B cell (primary cell): ENCODE results near the gene TEPSIN. TPM values are rescaled to one million over a fixed set of nuclear protein-coding genes. Genes with fewer than 3 reads are reported as not detected.
A peak's percentile ranks its signal among the peaks of the same experiment; 100 is the strongest.

Experiments
- ATAC-seq: fragments of 200-7000 bp; cut with Tn5 transposase; one replicate; pipeline ENCODE4 v1.10.0; 2021; ENCODE audit warnings: low read depth, mild to moderate bottlenecking, moderate number of reproducible peaks, moderate library complexity
- CTCF ChIA-PET: fragments of 350-600 bp; sonication (Branson Sonifier 250); formaldehyde crosslinking; loops from one replicate; lab custom pipeline; 2021; ENCODE audit warnings: antibody characterized with exemption, inconsistent platforms; lab: Charles Lee
- POLR2A ChIA-PET: fragments of 350-600 bp; sonication (Branson Sonifier 250); formaldehyde crosslinking; loops from one replicate; lab custom pipeline; 2021; ENCODE audit warnings: antibody characterized with exemption; lab: Charles Lee
- DNase-seq: peaks from one replicate; pipeline ENCODE4 v3.0.0; 2013
- H2AFZ ChIP-seq: 2 replicates; pipeline ENCODE4 v1.6.1; 2012; ENCODE audit warnings: mild to moderate bottlenecking, low read depth, low read length; ENCODE audit not compliant: insufficient read depth, poor library complexity, severe bottlenecking
- H3K27ac ChIP-seq, 2 donors: 1 replicate in 1 of 2; 2 replicates in 1 of 2; pipeline ENCODE4 v1.5.1; 2012 to 2013; ENCODE audit warnings: low read length in 2 of 2, mild to moderate bottlenecking in 2 of 2, moderate library complexity in 1 of 2
- H3K27me3 ChIP-seq, 4 experiments: fragments of 200-600 bp in 1 of 4; sonication (generic) in 1 of 4; replicated peaks in 1 of 4; 1 replicate in 2 of 4; 2 replicates in 2 of 4; pipeline versions ENCODE4 v1.6.1 to v1.7.0; 2013 to 2016; ENCODE audit warnings: low read length in 3 of 4, mild to moderate bottlenecking in 2 of 4, mixed read lengths in 1 of 4, moderate library complexity in 1 of 4; ENCODE audit not compliant: insufficient read depth in 4 of 4, control insufficient read depth in 3 of 4; ENCODE audit errors: control extremely low read depth in 1 of 4
- H3K36me3 ChIP-seq, 2 experiments: replicated peaks in 1 of 2; 1 replicate in 1 of 2; 2 replicates in 1 of 2; pipeline versions ENCODE4 v1.6.1 to v1.7.1; 2013; ENCODE audit warnings: low read length in 1 of 2; ENCODE audit not compliant: insufficient read depth in 2 of 2, control insufficient read depth in 1 of 2; ENCODE audit errors: control extremely low read depth in 1 of 2, extremely low read depth in 1 of 2
- H3K4me1 ChIP-seq, 2 donors: fragments of 200-600 bp in 1 of 2; sonication (generic) in 1 of 2; 1 replicate in 1 of 2; 2 replicates in 1 of 2; pipeline versions ENCODE4 v1.5.1 to v1.6.1; 2013 to 2017; ENCODE audit warnings: low read length in 2 of 2; ENCODE audit not compliant: control insufficient read depth in 2 of 2, insufficient read depth in 2 of 2
- H3K4me2 ChIP-seq: replicated peaks from 2 replicates; pipeline ENCODE3; 2012; ENCODE audit warnings: mild to moderate bottlenecking, low read depth, low read length; ENCODE audit not compliant: poor library complexity, severe bottlenecking
- H3K4me3 ChIP-seq, 5 experiments: fragments of 200-600 bp in 1 of 5; sonication (generic) in 1 of 5; 1 replicate in 3 of 5; 2 replicates in 2 of 5; pipeline versions ENCODE4 v1.5.1 to v1.7.0; 2011 to 2016; ENCODE audit warnings: low read length in 4 of 5, mild to moderate bottlenecking in 4 of 5, low read depth in 2 of 5, control low read depth in 1 of 5, moderate library complexity in 1 of 5; ENCODE audit not compliant: insufficient read depth in 1 of 5; ENCODE audit errors: control extremely low read depth in 1 of 5, extremely low read depth in 1 of 5
- H3K79me2 ChIP-seq: fragments of 200-600 bp; sonication (generic); one replicate; pipeline ENCODE4 v1.6.0; 2016; ENCODE audit warnings: low read length; ENCODE audit not compliant: control insufficient read depth, insufficient read depth
- H3K9ac ChIP-seq: fragments of 200-600 bp; sonication (generic); 2 replicates; pipeline ENCODE4 v1.6.1; 2017; ENCODE audit warnings: mild to moderate bottlenecking, low read length, moderate library complexity
- H3K9me3 ChIP-seq, 3 donors: one replicate each; pipeline versions ENCODE4 v1.6.1 to v1.7.1; 2013; ENCODE audit warnings: low read length in 2 of 3; ENCODE audit not compliant: control insufficient read depth in 2 of 3, insufficient read depth in 1 of 3; ENCODE audit errors: control extremely low read depth in 1 of 3
- H4K20me1 ChIP-seq: 2 replicates; pipeline ENCODE4 v1.6.0; 2012; ENCODE audit warnings: mild to moderate bottlenecking, low read length; ENCODE audit not compliant: insufficient read depth, control insufficient read depth, poor library complexity, severe bottlenecking
- H3K27ac Mint-ChIP-seq: one replicate; pipeline ENCODE4 v1.8.0; 2021; ENCODE audit warnings: mixed read lengths
- H3K27me3 Mint-ChIP-seq: one replicate; pipeline ENCODE4 v1.8.0; 2021; ENCODE audit warnings: mixed read lengths
- H3K4me1 Mint-ChIP-seq: one replicate; pipeline ENCODE4 v1.8.0; 2021; ENCODE audit warnings: mixed read lengths
- H3K4me3 Mint-ChIP-seq: one replicate; pipeline ENCODE4 v1.8.0; 2021; ENCODE audit warnings: mixed read lengths
- H3K9me3 Mint-ChIP-seq: one replicate; pipeline ENCODE4 v1.8.0; 2022; ENCODE audit warnings: mixed read lengths; ENCODE audit not compliant: insufficient read depth
- EZH2 ChIP-seq: IDR thresholded peaks from 2 replicates; pipeline ENCODE4 v1.6.1; 2012; ENCODE audit warnings: borderline replicate concordance, low read depth, mild to moderate bottlenecking, moderate library complexity, low read length; ENCODE audit not compliant: insufficient read depth, poor library complexity, severe bottlenecking
- WGBS: methylation state at CpG from one replicate; pipeline ENCODE4 v1.1.5; 2013; ENCODE audit warnings: missing lambda C conversion rate; ENCODE audit not compliant: insufficient coverage; 5-methylcytosine and 5-hydroxymethylcytosine counted together
- intact Hi-C: fragments of 100-400 bp; cut with micrococcal nuclease; formaldehyde crosslinking; loops from one replicate; pipeline ENCODE4 v1.10.0; 2022
- polyA plus RNA-seq: library from polyadenylated mRNA; depleted of rRNA; stranded (reverse); fragments of >200 nt; gene quantifications from 2 replicates; pipeline ENCODE4 v1.2.3, GENCODE V29; 2012
- total RNA-seq, 2 donors: library from RNA; stranded (reverse); fragments of 120-200 nt in 1 of 2; gene quantifications; 1 replicate in 1 of 2; 2 replicates in 1 of 2; pipeline versions ENCODE4 v1.2.3 to v1.2.4, GENCODE V29; 2013 to 2022
- TF ChIP-seq, protein P1 (sequence below): fragments of 200-600 bp; IDR thresholded peaks from one replicate; pipeline ENCODE4 v1.8.0; 2022; ENCODE audit warnings: antibody characterized with exemption, mild to moderate bottlenecking

Gene TEPSIN
- total and polyA plus RNA-seq, 2 donors (not counting 1 experiment from before 2014, with no cell fraction given), result 180 to 273 TPM

DNA sequence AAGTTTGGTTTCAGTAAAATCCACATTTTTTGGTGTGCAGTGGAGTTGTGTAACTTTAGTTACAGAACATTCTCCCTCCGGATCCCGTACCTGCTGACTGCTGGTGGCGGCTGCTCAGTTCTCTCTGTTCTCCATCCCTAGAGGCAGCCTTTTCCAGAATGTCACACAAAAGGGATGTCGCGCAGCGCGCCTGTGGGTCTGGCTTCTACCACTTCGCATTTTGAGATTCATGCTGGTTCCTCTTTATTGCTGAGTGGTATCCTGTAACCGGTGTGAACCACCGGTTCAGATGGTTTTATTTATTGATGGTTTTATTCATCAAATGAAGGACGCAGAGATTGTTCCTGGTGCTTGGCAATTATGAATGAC, 15.1 kb downstream of the TEPSIN start:
- no peaks in the 10 kb centered on the region for H3K9me3 Mint-ChIP-seq
- peak overlapping the region; percentile 95 for H2AFZ ChIP-seq
- peak overlapping the region; percentile 96 for H3K4me2 ChIP-seq
- no peaks in the 10 kb centered on the region for H3K27me3 Mint-ChIP-seq
- TF ChIP-seq, protein P1, sequence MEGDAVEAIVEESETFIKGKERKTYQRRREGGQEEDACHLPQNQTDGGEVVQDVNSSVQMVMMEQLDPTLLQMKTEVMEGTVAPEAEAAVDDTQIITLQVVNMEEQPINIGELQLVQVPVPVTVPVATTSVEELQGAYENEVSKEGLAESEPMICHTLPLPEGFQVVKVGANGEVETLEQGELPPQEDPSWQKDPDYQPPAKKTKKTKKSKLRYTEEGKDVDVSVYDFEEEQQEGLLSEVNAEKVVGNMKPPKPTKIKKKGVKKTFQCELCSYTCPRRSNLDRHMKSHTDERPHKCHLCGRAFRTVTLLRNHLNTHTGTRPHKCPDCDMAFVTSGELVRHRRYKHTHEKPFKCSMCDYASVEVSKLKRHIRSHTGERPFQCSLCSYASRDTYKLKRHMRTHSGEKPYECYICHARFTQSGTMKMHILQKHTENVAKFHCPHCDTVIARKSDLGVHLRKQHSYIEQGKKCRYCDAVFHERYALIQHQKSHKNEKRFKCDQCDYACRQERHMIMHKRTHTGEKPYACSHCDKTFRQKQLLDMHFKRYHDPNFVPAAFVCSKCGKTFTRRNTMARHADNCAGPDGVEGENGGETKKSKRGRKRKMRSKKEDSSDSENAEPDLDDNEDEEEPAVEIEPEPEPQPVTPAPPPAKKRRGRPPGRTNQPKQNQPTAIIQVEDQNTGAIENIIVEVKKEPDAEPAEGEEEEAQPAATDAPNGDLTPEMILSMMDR, result no peak
- TF ChIP-seq EZH2, result no peak
- intact Hi-C loops, result loop anchor here (1.0 to 5.0 kb wide), 5 partner anchors 16 to 1077 kb away; partner anchors contain the start of genes EIF4A3, FAAP100, NDUFAF8 and RNF213
- no peaks in the 10 kb centered on the region for H3K27me3 ChIP-seq
- peak; percentile 72 for DNase-seq
- WGBS, result 8% methylated on average over 7 of the region's 11 CpGs
- ATAC-seq, result no peak
- peaks cover 17% of the 10 kb centered on the region for H3K79me2 ChIP-seq
- H3K9ac ChIP-seq, result peak overlapping the region; percentile 72
- peaks cover 9% of the 10 kb centered on the region for H4K20me1 ChIP-seq
- H3K9me3 ChIP-seq, result peaks cover 0 to 9% (median 0%) of the 10 kb centered on the region in 3 donors
- H3K4me3 Mint-ChIP-seq, result peak overlapping the region; percentile 91
- H3K27ac ChIP-seq, result peak overlapping the region; percentile 38 to 88
- peak overlapping the region; percentile 87 for H3K27ac Mint-ChIP-seq
- peaks cover 30 to 41% of the 10 kb centered on the region in 2 donors for H3K4me1 ChIP-seq
- ChIA-PET POLR2A (no interaction called here), CTCF (interaction anchor here (1.4 kb wide), 1 partner anchor 16 kb away, joined by 12 read pairs; the partner anchor contains the start of genes NDUFAF8 and TEPSIN)
- peak overlapping the region; percentile 11 to 62 (median 55) for H3K4me3 ChIP-seq
- H3K4me1 Mint-ChIP-seq, result peaks cover 39% of the 10 kb centered on the region
- peaks cover 0 to 9% of the 10 kb centered on the region in 2 experiments for H3K36me3 ChIP-seq
